Skin of body (tissue), 3 donors: Measurements from ENCODE around the gene TLX3. TPM values are rescaled to one million over a fixed set of nuclear protein-coding genes. Genes with fewer than 3 reads are reported as not detected.
"Not testable (repeated sequence)": the region's sequence is repeated elsewhere in the genome, so short reads cannot be mapped to it uniquely, and the experiment has no call there.

Experiments
- DNase-seq: peaks from one replicate; lab custom pipeline; 2025; lab: John Stamatoyannopoulos, UW
- small RNA-seq: library from RNA; depleted of rRNA; stranded (forward); fragments of <200 nt; gene quantifications from one replicate; pipeline ENCODE3, GENCODE V24; 2014; ENCODE audit warnings: low replicate concordance
- total RNA-seq: library from RNA; depleted of rRNA; stranded (reverse); fragments of >200 nt; gene quantifications from one replicate; pipeline ENCODE4 v1.2.3, GENCODE V29; 2014

TLX3 gene
- total RNA-seq, 1 donor from 2014 or later = not detected

DNA sequence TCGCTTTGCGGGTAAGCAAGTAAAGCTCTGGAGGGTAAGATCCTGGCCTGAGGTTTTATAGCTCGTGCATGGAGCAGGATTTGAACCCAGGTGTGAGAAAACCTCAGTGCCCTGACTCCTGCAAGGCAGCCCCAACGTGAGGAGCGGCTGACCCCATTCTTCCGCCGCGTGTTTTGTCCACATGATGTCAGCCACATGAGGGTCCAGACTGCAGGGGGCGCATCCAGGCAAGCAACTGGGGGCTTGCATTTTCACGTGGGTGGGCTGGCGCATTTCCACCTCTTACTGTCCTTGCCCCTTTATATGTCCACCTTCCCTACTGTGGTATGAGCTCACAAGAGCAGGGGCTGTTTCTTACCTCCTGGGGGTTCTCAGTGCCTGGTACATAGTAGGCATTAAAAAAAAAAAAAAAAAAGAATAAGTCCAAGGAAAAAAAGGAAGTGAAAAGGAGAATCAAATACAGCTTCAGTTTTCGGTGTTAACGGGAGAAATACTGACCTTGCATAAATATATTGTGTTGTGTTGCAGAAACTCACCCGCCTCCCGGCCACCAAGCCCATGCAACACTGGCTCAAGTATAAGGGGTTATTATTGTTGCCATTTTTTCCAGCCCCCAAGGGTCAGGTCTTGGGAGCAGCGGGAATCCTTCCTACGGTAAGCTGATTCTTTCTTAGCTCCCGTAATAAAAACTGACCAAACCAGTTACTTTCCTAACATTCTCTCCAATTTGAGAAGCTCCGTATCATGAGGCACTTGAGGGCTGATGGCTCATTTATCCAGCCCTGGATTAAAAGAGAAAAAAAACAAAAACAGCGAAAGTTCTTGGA lies 15.0 kb downstream of the TLX3 start:
- no peak for DNase-seq

DNA sequence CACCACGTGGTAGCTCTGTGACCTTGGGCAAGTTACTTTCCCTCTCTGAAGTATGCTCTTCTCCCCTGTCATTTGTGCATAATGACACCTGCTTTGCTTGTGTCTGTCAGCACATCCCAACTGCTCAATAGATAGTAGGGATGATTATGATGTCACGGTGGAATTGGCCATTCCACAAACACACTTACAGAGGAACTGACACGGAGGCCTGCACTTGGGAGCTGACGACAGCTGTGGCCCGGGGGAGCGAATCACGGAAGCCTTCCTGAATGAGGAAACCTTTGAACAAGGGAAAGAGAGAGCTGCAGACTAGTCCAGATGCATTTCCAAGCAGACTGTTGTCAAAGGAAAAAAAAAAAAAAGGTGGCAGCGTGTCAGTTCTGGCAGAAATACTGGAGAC lies 21.0 kb downstream of the TLX3 start:
- no peak for DNase-seq

DNA sequence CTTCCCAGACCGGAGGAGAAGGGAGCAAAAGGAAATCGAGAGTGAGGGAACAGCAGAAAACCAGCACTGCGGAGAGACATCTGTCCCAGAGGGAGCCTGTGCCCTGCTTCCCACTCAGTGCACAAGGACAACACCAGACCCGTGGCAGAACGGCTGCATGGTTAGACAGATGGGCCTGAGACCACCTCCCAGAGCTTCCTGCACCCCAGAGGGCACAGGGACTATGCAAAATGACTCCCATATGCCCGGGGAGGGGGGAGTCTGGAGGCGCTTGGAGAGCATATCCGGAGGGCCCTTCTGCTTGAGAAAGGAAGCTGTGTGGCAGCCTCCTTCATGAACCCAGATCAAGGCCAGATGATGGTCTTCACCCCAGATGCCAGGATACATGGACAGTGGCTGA lies 26.6 kb downstream of the TLX3 start:
- DNase-seq = no peak

DNA sequence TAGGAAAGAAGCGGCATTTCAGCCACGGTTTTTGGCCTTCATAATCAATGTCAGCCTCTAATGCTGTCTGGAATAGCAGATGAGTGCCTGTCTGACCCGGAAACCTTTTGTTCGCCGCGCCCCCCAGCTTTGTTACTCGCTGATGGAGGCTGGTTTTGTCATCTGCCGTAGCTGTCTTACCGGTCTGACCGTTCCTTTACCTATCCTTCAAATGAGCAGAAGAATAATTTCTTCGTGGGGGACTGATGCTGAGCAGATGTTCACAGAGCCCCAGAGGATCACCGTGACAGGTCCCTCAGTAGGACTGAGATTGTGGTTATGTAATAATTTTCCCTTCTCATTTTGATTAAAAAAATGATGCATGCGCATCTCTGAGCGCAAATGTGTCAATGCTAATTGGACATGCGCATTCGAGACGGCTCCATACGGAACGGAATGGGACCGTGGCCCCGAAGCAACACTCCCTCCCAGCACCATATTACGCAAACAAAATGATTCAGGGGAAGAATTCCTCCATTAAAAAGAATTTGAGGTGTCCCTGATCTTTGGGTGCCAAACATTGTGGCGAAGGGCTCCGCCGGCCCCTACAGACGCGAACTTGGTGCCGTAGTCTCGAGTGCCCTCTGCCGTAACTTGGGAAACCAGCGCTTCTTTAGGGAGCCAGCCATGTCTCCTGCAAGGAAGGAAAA lies 27.6 kb downstream of the TLX3 start:
- DNase-seq = peak; percentile 20

DNA sequence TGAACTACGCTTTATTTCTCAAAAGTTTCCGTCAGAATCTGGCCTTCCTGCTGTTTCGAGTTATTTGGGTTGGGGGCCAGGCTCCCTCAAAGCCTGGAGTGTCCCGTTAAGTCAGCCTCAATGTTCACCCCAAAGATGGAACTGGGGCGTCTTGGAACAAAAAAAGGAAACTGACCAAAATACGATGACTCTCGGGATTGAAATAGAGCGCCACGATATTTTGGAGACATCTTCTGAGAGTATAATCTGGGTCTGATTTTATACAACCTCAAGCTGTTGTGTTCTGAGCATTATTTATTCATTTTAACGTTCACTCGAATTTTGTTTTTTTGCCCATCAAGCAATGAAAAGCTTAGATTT lies 28.1 kb downstream of the TLX3 start:
- DNase-seq = no peak

DNA sequence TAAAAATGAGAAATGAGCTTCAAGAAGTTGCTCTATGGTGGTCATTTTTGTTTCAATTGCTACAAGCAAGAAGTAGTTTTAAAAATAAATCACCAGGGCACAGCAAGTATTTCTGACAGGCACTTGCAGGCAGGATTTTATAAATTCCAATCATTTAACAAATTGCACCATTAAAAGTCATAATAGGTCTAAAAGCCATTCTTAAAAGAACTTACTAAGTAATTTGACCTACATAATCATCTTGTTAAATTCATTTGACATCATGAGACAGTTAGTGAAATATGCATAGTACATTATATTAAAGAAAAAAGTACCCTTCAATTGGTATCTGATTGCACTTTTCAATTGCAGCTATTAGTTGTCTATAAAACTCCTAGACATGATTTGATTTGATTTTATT lies 31.0 kb downstream of the TLX3 start:
- no peak for DNase-seq

DNA sequence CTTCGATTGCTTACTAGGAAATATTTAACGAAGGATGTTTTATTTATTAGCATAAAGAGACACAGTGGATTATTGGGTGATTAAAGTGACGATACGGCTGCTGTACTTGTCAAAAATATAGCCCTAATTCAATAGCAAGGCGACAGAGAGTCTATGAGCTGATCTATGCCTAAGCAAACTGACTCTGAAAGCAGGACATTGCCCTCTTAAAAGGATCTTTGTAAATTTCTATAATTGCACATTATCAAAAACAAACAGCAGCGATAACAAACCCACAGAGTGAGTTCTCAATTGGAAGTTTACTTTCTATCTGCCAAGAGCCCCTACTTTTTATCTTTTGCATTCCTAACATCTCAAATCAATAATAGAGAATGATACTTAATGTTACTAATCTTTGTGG lies 31.4 kb downstream of the TLX3 start:
- DNase-seq = no peak

DNA sequence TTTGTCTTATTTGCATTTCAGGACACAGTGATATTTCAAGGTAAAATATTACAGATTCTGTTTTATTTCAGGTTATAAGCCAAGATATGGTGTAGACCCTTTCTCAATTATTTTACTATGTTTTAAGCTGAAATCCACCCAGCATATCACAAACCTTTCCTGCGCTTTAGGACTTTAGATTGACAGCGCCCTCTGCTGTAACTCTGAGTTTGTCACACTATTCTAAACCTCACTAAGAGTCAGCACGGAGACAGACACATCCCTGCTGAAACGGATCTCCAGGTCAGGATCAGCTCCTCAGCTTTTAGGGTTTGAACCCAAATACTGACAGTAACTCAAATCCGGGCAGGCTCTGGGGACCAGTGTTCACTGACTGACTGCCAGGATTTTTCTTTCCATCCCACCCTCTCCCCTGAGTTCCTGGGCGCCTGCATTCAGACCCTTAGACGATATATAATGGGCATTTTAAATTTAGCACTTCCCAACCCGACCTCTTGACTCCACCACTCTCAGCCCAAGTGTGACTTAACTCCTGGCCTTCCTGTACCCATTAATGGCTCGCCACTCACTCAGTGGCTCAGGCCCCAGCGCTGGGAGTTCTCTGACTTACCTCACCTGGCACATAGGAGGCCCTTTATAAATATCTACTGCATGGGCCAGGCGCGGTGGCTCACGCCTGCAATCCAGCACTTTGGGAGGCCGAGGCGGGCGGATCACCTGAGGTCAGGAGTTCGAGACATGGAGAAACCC lies 33.5 kb downstream of the TLX3 start:
- DNase-seq = peak; percentile 5

DNA sequence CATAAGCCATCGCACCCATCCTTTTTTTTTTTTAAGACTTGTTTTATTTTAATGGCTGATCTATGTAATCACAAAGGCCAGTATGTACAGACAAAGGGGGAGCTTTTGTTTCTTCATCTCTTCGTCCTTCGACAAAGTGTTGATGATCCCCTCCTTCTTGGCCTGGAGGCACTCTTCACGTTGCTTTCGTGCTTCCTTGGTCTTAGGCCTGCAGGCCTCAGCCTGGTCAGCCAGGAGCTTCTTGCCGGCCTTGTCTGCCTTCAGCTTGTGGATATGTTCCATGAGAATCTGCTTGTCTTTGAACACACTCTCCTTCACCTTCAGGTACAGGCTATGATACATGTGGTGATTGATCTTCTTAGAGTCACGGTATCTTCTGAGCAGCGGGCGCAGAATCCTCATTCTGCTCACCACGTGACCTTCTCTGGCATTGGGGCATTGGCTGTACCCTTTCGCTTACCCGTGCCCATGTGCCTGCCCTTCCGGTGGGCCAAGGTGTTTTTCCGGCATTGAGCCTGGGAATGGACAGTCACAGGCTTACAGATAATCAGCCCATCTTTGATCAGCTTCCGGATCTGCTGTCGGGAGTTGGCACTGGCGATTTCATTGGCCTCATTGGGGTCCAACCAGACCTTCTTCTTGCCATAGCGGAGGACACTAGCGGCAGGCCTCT lies 36.0 kb downstream of the TLX3 start:
- no peak for DNase-seq

DNA sequence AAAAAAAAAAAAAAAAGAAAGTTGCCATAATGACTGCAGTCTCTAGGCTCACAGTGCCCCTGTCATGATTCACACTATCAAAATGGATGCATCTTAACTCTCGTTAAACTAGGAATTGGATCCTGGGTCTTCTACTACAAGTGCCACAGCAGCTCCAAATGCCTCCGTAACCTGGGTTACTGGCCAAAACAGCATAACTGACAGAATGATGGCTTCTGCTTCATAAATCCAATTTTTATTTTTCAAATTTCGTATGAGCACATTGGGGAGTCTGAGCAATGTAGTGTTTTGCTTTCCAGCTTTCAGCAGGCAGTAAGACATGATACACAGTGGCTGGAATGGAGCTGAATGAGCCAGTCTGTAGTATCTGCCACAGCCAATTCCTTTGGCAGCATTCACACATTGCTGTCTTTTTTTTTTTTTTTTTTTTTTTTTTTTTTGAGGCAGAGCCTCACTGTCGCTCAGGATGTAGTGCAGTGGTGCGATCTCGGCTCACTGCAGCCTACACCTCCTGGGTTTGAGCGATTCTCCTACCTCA lies 42.6 kb downstream of the TLX3 start:
- no peak for DNase-seq

DNA sequence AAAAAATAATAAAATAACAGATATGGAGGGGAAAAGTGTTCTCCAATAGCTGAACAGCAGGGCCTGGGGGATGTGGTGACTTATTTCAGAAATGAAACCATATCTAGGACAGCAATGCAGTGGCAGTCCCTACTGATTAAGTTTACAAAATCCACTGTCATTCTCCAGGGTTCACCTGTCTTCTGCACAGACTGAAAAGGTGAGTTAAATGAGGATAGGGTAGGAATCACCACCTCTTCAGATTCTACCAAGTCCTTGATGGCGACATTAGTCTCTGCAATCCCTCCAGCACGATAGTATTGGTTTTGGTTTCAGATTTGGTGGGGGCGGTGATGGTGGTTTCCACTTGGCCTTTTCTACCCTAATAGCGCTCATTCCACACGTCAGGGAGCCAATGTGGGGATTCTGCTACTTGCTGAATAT lies 46.3 kb downstream of the TLX3 start:
- no peak for DNase-seq

DNA sequence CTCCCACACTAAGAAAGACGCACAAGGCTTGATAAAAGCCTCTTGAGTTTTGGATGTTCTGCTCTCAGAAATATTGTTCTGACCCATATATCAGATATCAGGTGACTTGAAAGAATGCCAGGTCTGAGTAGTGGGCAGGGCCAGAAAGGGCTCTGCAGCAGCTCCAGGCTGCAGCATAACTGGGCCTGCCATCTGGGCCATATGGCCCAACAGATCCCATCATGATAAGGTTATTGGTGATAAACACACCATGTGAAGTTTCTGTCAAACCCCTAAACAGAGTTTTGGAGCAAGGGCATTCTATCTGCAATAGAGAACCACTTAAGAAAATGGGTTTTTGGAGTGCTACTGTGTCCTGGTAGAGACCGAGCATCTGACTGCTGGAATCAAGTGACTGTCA lies 48.8 kb downstream of the TLX3 start:
- no peak for DNase-seq

DNA sequence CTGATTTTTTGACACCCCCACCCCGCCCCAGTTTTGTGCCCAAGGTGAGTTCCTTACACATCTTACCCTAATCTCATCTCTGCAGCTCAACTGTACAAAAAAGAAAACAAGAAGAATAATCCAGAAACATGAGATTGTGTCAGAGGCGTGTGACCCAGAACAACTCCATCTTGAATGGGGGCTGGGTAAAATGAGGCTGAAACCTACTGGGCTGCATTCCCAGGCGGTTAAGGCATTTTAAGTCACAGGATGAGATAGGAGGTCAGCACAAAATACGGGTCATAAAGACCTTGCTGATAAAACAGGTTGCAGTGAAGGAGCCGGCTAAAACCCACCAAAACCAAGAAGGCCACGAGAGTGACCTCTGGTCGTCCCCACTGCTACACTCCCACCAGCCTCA lies 52.1 kb downstream of the TLX3 start:
- not testable (repeated sequence) for DNase-seq

Small RNA genes within 50 kb of the gene (small RNA-seq; reads per million reads assigned to genes)
- gene AC091980.1 (not detected), gene RN7SL339P (not detected)

Other genes with a start within 250 kb of the TLX3 start
- gene NPM1, start 78.6 kb downstream of the TLX3 start, total RNA-seq = 915 TPM
- 5.5 TPM for gene FGF18, start 110.4 kb downstream of the TLX3 start, total RNA-seq